Activated naive CD4-positive, alpha-beta T cell treated with anti-CD3 and anti-CD28 coated beads, Interleukin-2, amount 50 U/mL, for 72 hours (primary cell): ENCODE results near the gene ACTA2. TPM values are rescaled to one million over a fixed set of nuclear protein-coding genes. Genes with fewer than 3 reads are reported as not detected.
A peak's percentile ranks its signal among the peaks of the same experiment; 100 is the strongest.

Source experiments
- ATAC-seq, 2 donors: fragments of 150-1000 bp; cut with Tn5 transposase; 2 replicates each; pipeline ENCODE4 v1.10.0; 2021; ENCODE audit warnings: mild to moderate bottlenecking in 2 of 2, moderate library complexity in 2 of 2
- DNase-seq, 2 donors: peaks; one replicate each; pipeline ENCODE4 v3.0.0; 2021 to 2022; ENCODE audit warnings: low spot score in 2 of 2
- H3K27ac Mint-ChIP-seq, 2 donors: one replicate each; pipeline ENCODE4 v1.8.0; 2022; ENCODE audit warnings: mild to moderate bottlenecking in 2 of 2, mixed read lengths in 2 of 2
- H3K36me3 Mint-ChIP-seq, 2 donors: one replicate each; pipeline ENCODE4 v1.8.0; 2022; ENCODE audit warnings: mixed read lengths in 2 of 2
- H3K9me3 Mint-ChIP-seq, 2 donors: one replicate each; pipeline ENCODE4 v1.8.0; 2022; ENCODE audit warnings: mixed read lengths in 2 of 2
- total RNA-seq, 2 donors: library from RNA; stranded (reverse); gene quantifications; one replicate each; pipeline ENCODE4 v1.2.3, GENCODE V29; 2022

Gene ACTA2
- total RNA-seq, 2 donors from 2014 or later: 3.6 to 10.6 TPM

DNA sequence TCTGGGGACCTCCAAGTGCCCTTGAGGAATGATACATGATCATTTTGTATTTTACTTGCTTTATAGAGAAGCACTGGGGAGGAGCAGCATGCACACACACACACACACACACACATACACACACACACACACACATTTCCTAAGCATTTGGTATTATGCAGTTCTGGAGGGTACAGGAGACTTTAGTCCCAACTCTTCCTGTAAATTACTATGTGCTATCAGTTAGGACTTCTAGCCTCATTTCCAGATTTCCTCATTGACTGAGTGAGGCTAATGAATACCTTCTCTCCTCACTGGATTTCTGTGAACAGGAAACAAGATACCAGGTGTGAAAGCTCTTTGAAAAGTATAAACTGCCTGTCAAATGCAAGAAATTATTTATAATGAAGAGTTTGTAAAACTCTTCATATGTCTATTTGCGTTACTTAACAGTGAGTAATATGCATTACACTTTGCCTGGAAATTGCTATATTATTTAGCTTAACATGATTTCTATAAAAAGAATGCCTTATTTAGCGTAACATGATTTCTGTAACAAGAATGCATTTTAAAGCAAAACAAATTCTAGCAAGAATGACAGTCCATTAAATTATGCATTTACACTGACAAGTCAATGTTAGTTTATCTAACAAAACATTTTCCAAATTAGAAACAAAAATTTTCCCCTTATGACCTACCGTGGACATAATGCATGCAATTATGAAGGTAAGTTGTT is 34.2 kb downstream of the ACTA2 start:
- ATAC-seq (no peak), DNase-seq (no peak)
- H3K36me3 Mint-ChIP-seq: peaks cover 0 to 26% of the 10 kb centered on the region in 2 donors
- H3K9me3 Mint-ChIP-seq: no peaks in the 10 kb centered on the region
- no peak overlapping the region for H3K27ac Mint-ChIP-seq

DNA sequence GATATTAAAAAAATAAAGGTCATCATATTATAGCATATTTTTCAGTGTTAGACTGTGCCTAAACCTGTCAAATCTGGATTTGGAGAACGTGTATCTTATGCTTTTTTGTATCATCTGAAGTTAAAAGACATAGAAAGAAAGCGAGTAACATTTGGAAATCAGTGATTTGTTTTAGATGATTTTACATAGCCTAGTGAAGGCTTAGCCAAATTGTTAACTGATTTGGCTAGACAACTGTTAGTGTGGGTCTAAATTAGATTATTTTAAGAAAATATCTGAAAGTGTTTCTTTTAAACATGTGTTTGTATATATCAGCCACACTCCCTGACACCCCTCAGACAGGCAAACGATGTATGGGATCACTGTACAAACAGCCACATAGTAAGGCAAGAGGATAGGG is 35.6 kb downstream of the ACTA2 start:
- Mint-ChIP-seq H3K27ac (no peak overlapping the region), H3K36me3 (peaks cover 3 to 36% of the 10 kb centered on the region in 2 donors), H3K9me3 (no peaks in the 10 kb centered on the region)
- no peak for ATAC-seq
- no peak for DNase-seq

DNA sequence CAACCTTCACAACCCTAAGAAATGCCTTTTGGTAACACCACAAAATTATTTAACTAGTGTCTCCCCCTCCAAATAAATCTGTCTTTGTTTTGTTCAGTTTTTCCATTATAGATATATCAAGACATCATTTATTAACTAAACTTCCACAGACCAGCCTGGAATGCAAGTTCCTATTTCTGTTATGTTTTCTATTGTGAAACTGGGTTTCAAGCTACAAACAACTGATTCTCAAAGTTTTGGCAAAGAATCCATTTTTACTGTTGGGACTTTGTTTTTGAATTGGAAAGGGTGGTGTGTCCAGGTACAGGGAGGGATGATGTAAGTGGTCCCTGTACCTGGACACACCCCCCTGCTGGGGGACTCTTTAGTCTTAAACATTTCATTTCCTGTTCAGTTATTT is 36.3 kb downstream of the ACTA2 start:
- Mint-ChIP-seq H3K36me3 (peaks cover 7 to 44% of the 10 kb centered on the region in 2 donors), H3K9me3 (no peaks in the 10 kb centered on the region), H3K27ac (no peak overlapping the region)

DNA sequence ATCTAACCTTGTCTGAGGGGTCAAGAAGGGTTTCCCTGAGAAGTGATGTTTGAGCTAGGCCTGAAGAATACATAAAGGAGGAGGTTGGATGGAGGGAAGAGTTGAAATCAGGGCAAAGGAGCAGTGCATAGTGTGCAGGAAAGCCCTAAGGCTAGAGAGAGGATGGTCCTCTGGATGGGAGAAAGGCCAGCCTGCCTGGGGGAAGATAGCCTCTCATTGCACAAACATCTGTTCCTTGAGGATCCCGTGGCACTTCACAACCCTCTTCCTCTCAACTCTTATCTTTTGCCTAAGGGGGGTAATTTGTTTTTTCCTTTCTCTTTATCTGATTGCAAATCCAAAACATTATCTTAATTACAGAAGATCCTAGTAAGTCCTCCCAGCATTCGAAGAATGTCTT is 36.8 kb downstream of the ACTA2 start:
- Mint-ChIP-seq H3K9me3 (no peaks in the 10 kb centered on the region), H3K36me3 (peaks cover 7 to 46% of the 10 kb centered on the region in 2 donors), H3K27ac (no peak overlapping the region)
- DNase-seq (no peak), ATAC-seq (no peak)

More for the DNA sequence above, 36.3 kb downstream of the ACTA2 start:
- DNase-seq: no peak
- no peak for ATAC-seq

DNA sequence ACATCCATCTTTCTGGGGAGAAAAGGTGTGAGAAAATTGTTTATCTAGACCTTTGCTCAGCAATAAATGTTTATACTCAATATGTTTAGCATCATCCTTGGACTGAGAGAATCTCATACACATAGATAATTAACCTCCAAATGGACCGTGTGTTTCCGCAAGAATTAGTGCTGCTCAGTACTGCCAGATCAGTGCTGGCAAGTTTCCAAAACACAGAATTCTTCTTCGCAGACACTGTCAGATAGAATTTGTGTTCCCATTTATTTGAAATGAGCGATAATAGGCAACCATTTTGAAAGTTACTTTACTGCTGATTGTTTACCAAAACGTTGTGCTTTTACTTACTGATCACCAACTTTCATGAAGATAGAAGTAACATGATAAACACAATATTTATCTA is 38.8 kb downstream of the ACTA2 start:
- Mint-ChIP-seq H3K36me3 (peaks cover 7 to 50% of the 10 kb centered on the region in 2 donors), H3K27ac (no peak overlapping the region), H3K9me3 (no peaks in the 10 kb centered on the region)
- ATAC-seq (no peak), DNase-seq (no peak)

DNA sequence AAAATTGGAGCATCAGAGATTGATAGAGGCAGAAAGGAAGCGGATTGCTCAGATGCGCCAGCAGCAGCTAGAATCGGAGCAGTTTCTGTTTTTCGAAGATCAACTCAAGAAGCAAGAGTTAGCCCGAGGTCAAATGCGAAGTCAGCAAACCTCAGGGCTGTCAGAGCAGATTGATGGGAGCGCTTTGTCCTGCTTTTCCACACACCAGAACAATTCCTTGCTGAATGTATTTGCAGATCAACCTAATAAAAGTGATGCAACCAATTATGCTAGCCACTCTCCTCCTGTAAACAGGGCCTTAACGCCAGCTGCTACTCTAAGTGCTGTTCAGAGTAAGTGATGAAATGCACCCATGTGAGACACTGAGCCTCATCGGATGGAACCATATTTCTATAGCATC is 39.4 kb downstream of the ACTA2 start:
- peaks cover 7 to 55% of the 10 kb centered on the region in 2 donors for H3K36me3 Mint-ChIP-seq
- H3K27ac Mint-ChIP-seq: no peak overlapping the region
- no peak for DNase-seq
- H3K9me3 Mint-ChIP-seq: no peaks in the 10 kb centered on the region
- ATAC-seq: no peak

DNA sequence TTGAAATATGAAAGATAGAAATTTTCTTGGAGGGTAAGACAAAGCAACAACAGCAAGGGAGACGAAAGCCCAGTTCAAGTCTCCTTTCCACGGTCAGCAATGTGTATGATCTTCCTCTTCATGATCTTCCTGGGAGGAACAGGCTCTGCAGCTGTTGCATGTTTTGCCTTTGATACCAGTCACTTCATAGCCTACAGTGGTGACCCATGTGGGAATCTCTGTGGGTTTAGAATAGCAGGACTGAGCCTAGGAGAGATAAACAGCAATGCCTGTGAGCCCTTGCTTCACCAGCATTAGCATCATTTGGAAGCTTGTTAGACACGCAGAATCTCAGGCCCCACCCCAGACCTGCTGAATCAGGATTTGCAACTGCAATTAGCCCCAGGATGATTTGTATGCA is 40.7 kb downstream of the ACTA2 start:
- Mint-ChIP-seq H3K36me3 (peaks cover 9 to 43% of the 10 kb centered on the region in 2 donors), H3K27ac (no peak overlapping the region), H3K9me3 (no peaks in the 10 kb centered on the region)
- no peak for ATAC-seq
- no peak for DNase-seq

DNA sequence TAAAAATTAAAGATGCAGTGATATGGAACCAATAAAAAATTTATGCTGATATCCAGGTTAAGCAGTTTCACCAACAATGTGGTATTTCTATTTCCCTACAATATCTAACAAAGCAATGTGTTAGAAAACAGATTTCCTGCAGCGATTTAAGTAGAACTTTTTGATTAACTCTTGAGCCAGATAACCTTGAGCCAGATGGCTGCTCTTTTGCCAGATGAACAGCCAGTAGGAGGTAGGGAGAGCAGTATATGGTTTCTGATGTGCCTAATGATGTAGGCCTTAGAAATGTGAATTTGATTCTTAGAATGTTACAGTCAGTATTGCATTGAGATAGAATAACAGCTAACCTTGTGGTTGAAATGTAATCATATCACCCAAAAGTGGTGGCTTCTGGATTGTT is 41.5 kb downstream of the ACTA2 start:
- H3K36me3 Mint-ChIP-seq: peaks cover 12 to 40% of the 10 kb centered on the region in 2 donors
- no peak for DNase-seq
- no peak overlapping the region for H3K27ac Mint-ChIP-seq
- no peaks in the 10 kb centered on the region for H3K9me3 Mint-ChIP-seq
- no peak for ATAC-seq

DNA sequence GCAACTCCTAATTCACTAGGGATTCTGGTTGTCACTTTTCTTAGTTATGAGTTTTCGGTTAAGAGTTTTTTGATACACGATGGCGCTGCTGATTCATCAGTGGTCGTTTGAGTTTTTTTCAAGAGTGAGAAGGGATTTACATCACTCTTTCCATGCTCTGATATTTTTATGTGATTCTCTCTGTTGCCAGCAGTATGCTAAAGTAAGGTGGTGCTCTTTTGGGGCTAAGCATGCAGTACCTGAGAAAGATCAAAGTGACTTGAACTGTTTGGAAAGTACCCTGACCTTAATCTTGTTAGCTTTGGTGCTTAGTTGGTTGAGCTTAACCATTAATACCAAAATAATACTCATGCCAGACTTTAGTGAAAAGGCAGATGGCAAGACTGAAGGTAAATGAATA is 44.4 kb downstream of the ACTA2 start:
- DNase-seq: no peak
- Mint-ChIP-seq H3K36me3 (peaks cover 18 to 60% of the 10 kb centered on the region in 2 donors), H3K9me3 (peaks cover 0 to 3% of the 10 kb centered on the region in 2 donors), H3K27ac (peak overlapping the region; percentile 70 to 81)
- ATAC-seq: peak; percentile 98 to 99

DNA sequence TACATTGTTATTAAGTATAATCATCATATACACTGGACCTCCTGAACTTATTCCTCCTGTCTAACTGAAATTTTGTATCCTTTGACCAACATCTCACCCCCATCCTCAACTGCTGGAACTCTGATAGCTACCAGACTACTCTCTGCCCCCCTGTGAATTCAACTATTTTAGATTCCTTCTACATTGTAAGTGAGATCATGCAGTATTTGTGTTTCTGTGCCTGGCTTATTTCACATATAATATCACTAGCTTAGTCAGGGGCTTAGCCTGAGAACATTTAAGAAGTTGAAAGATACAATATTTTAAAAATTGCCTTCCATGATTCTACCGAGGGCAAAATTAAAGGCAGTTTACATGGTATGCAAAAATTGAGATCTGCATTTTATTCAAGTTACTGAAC is 45.7 kb downstream of the ACTA2 start:
- peaks cover 0 to 5% of the 10 kb centered on the region in 2 donors for H3K9me3 Mint-ChIP-seq
- no peak for DNase-seq
- ATAC-seq: no peak
- H3K27ac Mint-ChIP-seq: no peak overlapping the region
- H3K36me3 Mint-ChIP-seq: peaks cover 17 to 61% of the 10 kb centered on the region in 2 donors

DNA sequence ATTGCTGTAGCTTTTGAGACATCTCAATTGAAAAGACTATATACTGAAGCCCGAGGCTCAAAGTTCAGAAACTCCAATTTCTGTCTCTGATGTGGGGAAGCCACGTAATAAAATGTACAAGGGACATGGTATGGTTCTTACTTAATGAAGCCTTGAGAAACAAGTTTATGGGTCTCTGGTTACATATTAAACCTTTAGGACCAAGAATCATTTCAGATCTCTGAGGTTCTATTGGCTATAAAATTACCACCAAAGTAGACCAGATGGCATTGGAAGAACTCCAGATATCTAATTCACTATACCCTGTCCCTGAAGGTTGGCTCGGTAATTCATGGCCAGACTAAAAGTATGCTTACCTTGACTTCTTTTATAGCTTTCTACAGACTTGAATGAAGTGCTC is 48.9 kb downstream of the ACTA2 start:
- H3K27ac Mint-ChIP-seq: no peak overlapping the region
- peaks cover 19 to 55% of the 10 kb centered on the region in 2 donors for H3K36me3 Mint-ChIP-seq
- H3K9me3 Mint-ChIP-seq: peaks cover 0 to 9% of the 10 kb centered on the region in 2 donors
- ATAC-seq (no peak), DNase-seq (no peak)

DNA sequence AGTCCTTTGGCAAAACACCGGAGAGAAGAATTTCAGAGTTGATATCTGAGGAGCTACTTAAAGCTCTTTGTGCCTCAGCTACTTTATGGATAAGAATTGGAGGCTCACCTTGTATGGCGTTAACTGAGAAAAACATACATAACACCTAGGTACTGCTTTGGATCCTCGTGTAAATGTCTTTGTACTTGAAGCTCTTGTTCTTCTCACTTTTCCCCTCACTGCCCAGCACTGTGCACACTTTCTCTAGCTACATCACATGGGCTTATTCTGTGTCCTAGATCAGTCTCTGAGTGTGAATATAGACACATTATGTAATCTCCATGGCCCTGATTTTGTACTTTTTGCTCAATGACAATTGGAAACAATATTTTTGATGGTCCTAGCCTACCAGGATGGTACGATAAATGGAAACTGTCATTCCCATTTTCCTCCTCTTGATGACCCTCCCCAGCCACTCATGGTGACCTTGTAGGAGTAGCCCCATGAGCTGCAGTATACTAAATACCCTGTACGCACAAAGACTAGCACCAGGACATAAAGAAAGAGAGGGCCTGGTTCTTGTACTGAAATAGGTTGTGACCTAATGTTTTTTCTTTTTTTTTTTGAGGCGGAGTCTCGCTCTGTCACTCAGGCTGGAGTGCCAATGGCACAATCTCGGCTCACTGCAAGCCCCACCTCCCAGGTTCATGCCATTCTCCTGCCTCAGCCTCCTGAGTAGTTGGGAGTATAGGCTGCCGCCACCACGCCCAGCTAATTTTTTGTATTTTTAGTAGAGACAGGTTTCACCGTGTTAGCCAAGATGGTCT is 50.4 kb downstream of the ACTA2 start:
- ATAC-seq: peak; percentile 23 to 64
- peak overlapping the region; percentile 89 to 90 for H3K27ac Mint-ChIP-seq
- H3K9me3 Mint-ChIP-seq: peaks cover 0 to 9% of the 10 kb centered on the region in 2 donors
- peaks cover 19 to 51% of the 10 kb centered on the region in 2 donors for H3K36me3 Mint-ChIP-seq
- no peak for DNase-seq

DNA sequence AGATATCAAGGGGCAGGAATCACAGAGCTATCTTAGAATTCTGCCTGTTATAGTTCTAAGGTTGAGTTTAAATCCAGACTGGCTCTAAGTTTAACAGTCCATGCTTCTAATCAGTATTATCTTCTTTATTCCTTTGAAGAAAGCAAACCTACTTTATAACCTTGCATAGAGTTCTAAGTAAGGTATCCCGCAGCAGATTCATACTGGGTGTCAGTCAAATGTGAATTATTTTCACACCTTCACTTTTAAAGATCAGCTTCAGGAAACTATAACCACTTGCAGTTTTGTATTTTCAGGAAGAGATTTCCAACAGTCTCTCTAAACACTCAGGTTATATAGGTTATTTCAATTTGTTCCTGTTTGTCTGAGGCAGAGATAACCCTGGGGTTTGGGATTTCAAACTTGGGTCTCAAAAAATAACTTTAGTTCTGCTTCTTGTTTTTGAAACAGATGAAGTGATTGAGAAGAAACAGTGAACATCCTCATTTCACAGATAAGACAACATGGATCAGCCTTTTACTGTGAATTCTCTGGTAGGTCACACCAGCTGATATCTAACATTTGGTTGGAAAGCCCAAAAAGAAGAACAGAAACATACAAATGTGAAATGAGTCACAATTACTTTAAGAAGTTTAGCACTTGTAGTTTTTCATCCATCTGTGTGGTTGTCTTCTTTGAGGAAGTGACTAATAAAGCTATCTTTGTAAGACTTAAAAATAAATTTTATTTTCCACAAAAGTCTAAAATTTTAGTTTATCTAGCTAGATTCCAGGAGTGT is 51.2 kb downstream of the ACTA2 start:
- Mint-ChIP-seq H3K36me3 (peaks cover 13 to 59% of the 10 kb centered on the region in 2 donors), H3K27ac (peak overlapping the region; percentile 90 to 94), H3K9me3 (peaks cover 0 to 9% of the 10 kb centered on the region in 2 donors)
- ATAC-seq: peak; percentile 70 to 83
- DNase-seq: no peak

DNA sequence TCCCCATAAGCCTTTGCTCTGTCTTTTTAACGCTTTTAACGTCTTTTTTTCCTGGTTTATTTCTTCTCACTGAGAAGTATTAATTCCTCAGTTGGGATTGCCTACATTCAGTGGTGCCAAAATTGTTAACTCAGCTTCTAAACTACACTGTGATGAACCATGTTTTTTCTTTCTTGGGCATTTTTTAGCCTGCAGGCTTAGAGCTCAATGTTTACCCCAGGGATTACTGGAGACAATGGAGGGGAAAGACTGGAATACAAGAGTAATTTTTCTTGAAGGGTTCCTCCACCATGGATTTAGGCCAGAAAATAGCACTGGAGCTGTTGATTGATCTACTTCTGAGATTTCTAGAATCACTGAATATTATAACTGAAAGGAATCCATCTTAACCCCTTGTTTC is 52.7 kb downstream of the ACTA2 start:
- Mint-ChIP-seq H3K9me3 (peaks cover 0 to 9% of the 10 kb centered on the region in 2 donors), H3K27ac (no peak overlapping the region), H3K36me3 (peaks cover 13 to 54% of the 10 kb centered on the region in 2 donors)
- ATAC-seq: no peak
- no peak for DNase-seq

DNA sequence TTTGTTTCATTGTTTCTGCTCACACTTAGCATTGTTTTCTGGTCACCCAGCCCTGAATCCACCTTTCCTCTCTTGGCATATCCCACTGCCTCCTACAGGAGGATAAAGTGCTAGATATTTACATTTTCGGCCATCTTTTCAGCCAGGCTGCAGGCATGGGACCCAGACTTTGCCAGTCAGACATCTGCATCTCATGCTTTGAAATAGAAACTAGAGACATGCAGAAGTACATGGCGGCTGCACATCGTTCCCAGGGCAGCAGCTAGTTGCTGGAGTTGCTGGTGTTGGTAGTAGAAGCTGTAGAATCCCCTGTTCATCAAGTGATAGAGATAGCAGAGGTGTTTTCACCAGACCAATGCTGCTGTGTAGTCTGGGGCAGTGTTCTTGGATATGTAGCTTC is 53.8 kb downstream of the ACTA2 start:
- DNase-seq (no peak), ATAC-seq (no peak)
- H3K27ac Mint-ChIP-seq: no peak overlapping the region
- H3K9me3 Mint-ChIP-seq: peaks cover 0 to 9% of the 10 kb centered on the region in 2 donors
- H3K36me3 Mint-ChIP-seq: peaks cover 12 to 47% of the 10 kb centered on the region in 2 donors

DNA sequence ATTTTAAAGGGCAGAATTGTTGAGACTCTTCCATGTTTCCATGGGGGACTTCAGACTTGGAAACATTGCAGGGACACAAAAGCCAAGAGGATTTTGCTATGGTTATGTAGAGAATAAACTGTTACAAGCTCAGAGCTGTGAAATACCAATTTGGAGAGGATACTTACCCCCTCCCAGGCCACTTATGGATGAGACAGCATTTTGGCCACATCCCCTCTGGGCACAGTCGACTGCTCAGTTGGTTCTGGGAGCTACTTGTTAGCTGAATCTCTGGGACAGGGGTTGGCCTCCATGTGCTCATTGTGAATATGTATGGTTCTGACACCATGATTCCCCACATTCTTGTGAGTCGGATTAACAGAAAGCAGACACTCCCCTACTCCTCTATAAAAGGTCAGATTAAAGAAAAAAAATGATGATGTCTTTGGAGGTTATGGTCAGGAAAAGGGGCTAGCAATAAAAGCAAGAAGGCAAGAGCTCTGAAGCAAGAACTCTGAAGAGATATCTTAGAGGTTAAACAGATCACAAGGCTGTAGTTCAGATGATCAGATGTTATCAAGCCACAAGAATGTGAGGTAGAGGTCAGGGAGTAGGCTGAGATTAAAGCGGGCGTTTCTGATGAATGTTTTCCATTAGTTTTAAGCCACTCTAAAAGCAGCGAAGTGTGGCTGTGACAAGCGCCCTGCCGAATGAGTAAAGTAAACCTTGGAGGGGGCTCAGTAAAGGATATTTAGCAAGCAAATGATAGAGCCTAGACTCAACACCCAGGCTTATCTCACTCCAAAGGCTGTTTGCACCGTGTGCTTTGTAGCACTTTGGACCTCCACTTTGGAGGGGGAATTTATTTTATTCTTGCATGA is 55.3 kb downstream of the ACTA2 start:
- DNase-seq (no peak), ATAC-seq (peak; percentile 61 to 79)
- peaks cover 4 to 32% of the 10 kb centered on the region in 2 donors for H3K36me3 Mint-ChIP-seq
- H3K9me3 Mint-ChIP-seq: peaks cover 0 to 4% of the 10 kb centered on the region in 2 donors
- H3K27ac Mint-ChIP-seq: peak overlapping the region; percentile 80 to 84
